ENCODE measurements around the gene MBOAT2. TPM values are rescaled to one million over a fixed set of nuclear protein-coding genes. Genes with fewer than 3 reads are reported as not detected.

The MBOAT2 gene
- total and polyA plus RNA-seq, 4 donors = 0.57 to 65.5 (median 3.2) TPM

GRCh38 chr2:8886876-8887275, 116.6 kb downstream of the MBOAT2 start:
- no peak overlapping the region for H3K4me3 ChIP-seq (ENCODE audit: low read depth in 1 of 3, low read length in 3 of 3)
- no peak for TF ChIP-seq MAX (IDR thresholded peaks at IDR 0.05)
- TF ChIP-seq, protein P1, sequence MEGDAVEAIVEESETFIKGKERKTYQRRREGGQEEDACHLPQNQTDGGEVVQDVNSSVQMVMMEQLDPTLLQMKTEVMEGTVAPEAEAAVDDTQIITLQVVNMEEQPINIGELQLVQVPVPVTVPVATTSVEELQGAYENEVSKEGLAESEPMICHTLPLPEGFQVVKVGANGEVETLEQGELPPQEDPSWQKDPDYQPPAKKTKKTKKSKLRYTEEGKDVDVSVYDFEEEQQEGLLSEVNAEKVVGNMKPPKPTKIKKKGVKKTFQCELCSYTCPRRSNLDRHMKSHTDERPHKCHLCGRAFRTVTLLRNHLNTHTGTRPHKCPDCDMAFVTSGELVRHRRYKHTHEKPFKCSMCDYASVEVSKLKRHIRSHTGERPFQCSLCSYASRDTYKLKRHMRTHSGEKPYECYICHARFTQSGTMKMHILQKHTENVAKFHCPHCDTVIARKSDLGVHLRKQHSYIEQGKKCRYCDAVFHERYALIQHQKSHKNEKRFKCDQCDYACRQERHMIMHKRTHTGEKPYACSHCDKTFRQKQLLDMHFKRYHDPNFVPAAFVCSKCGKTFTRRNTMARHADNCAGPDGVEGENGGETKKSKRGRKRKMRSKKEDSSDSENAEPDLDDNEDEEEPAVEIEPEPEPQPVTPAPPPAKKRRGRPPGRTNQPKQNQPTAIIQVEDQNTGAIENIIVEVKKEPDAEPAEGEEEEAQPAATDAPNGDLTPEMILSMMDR (IDR thresholded peaks at IDR 0.05; ENCODE audit: low read depth, low read length, missing input control) = no peak
- TF ChIP-seq RXRA (IDR thresholded peaks at IDR 0.05) = no peak
- no peak for TF ChIP-seq FOXA2 (IDR thresholded peaks at IDR 0.05)
- TF ChIP-seq EGR1 (IDR thresholded peaks at IDR 0.05; ENCODE audit: low read depth in 2 of 2) = no peak
- TF ChIP-seq, protein P2, sequence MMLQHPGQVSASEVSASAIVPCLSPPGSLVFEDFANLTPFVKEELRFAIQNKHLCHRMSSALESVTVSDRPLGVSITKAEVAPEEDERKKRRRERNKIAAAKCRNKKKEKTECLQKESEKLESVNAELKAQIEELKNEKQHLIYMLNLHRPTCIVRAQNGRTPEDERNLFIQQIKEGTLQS (IDR thresholded peaks at IDR 0.05) = no peak
- TF ChIP-seq SP1 (IDR thresholded peaks at IDR 0.05) = no peak
- TF ChIP-seq HNF4A (conservative IDR thresholded peaks at IDR 0.05) = no peak
- TF ChIP-seq, protein P3, sequence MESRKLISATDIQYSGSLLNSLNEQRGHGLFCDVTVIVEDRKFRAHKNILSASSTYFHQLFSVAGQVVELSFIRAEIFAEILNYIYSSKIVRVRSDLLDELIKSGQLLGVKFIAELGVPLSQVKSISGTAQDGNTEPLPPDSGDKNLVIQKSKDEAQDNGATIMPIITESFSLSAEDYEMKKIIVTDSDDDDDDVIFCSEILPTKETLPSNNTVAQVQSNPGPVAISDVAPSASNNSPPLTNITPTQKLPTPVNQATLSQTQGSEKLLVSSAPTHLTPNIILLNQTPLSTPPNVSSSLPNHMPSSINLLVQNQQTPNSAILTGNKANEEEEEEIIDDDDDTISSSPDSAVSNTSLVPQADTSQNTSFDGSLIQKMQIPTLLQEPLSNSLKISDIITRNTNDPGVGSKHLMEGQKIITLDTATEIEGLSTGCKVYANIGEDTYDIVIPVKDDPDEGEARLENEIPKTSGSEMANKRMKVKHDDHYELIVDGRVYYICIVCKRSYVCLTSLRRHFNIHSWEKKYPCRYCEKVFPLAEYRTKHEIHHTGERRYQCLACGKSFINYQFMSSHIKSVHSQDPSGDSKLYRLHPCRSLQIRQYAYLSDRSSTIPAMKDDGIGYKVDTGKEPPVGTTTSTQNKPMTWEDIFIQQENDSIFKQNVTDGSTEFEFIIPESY (IDR thresholded peaks at IDR 0.05) = no peak
- TF ChIP-seq HNF4G (IDR thresholded peaks at IDR 0.05) = no peak
- TF ChIP-seq GABPA (IDR thresholded peaks at IDR 0.05 in 1 of 2, conservative IDR thresholded peaks at IDR 0.05 in 1 of 2) = no peak
- TF ChIP-seq, protein P4, sequence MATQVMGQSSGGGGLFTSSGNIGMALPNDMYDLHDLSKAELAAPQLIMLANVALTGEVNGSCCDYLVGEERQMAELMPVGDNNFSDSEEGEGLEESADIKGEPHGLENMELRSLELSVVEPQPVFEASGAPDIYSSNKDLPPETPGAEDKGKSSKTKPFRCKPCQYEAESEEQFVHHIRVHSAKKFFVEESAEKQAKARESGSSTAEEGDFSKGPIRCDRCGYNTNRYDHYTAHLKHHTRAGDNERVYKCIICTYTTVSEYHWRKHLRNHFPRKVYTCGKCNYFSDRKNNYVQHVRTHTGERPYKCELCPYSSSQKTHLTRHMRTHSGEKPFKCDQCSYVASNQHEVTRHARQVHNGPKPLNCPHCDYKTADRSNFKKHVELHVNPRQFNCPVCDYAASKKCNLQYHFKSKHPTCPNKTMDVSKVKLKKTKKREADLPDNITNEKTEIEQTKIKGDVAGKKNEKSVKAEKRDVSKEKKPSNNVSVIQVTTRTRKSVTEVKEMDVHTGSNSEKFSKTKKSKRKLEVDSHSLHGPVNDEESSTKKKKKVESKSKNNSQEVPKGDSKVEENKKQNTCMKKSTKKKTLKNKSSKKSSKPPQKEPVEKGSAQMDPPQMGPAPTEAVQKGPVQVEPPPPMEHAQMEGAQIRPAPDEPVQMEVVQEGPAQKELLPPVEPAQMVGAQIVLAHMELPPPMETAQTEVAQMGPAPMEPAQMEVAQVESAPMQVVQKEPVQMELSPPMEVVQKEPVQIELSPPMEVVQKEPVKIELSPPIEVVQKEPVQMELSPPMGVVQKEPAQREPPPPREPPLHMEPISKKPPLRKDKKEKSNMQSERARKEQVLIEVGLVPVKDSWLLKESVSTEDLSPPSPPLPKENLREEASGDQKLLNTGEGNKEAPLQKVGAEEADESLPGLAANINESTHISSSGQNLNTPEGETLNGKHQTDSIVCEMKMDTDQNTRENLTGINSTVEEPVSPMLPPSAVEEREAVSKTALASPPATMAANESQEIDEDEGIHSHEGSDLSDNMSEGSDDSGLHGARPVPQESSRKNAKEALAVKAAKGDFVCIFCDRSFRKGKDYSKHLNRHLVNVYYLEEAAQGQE (IDR thresholded peaks at IDR 0.05) = no peak
- TF ChIP-seq FOXA1 (IDR thresholded peaks at IDR 0.05) = no peak
- TF ChIP-seq RAD21 (IDR thresholded peaks at IDR 0.05) = no peak
- TF ChIP-seq YY1 (IDR thresholded peaks at IDR 0.05) = no peak
- no peak for TF ChIP-seq TAF1 (conservative IDR thresholded peaks at IDR 0.05)
- TF ChIP-seq JUND (IDR thresholded peaks at IDR 0.05) = no peak
- WGBS = 85% methylated on average over 2 of the region's 2 CpGs
- no peak for DNase-seq (ENCODE audit: low spot score)
- no peak overlapping the region for H3K27ac ChIP-seq (ENCODE audit: low read depth in 1 of 2, low read length in 2 of 2)
- no peaks in the 10 kb centered on the region for H3K9me3 ChIP-seq (ENCODE audit: control insufficient read depth in 4 of 4, low read length in 3 of 4)
- no peaks in the 10 kb centered on the region for H3K4me1 ChIP-seq (ENCODE audit: control insufficient read depth in 4 of 4, insufficient read depth in 4 of 4, low read length in 3 of 4)
- H3K36me3 ChIP-seq (ENCODE audit: control insufficient read depth in 4 of 4, insufficient read depth in 3 of 4, low read depth in 1 of 4, low read length in 3 of 4) = no peaks in the 10 kb centered on the region
- no peak overlapping the region for H3K9ac ChIP-seq (ENCODE audit: low read depth in 1 of 2, low read length in 2 of 2)
- H3K27me3 ChIP-seq (ENCODE audit: control insufficient read depth in 4 of 4, insufficient read depth in 4 of 4, low read length in 3 of 4) = no peaks in the 10 kb centered on the region

- WGBS = 82% methylated on average over 1 of the region's 1 CpG
- Histone ChIP-seq H3K27ac (ENCODE audit: low read depth in 1 of 2, low read length in 2 of 2) (no peak overlapping the region), H3K36me3 (ENCODE audit: control insufficient read depth in 4 of 4, insufficient read depth in 3 of 4, low read depth in 1 of 4, low read length in 3 of 4) (no peaks in the 10 kb centered on the region), H3K4me3 (ENCODE audit: low read depth in 1 of 3, low read length in 3 of 3) (no peak overlapping the region), H3K4me1 (ENCODE audit: control insufficient read depth in 4 of 4, insufficient read depth in 4 of 4, low read length in 3 of 4) (no peaks in the 10 kb centered on the region), H3K27me3 (ENCODE audit: control insufficient read depth in 4 of 4, insufficient read depth in 4 of 4, low read length in 3 of 4) (peaks cover 0 to 3% (median 0%) of the 10 kb centered on the region in 4 donors), H3K9ac (ENCODE audit: low read depth in 1 of 2, low read length in 2 of 2) (no peak overlapping the region), H3K9me3 (ENCODE audit: control insufficient read depth in 4 of 4, low read length in 3 of 4) (no peaks in the 10 kb centered on the region)
- DNase-seq (ENCODE audit: low spot score) = no peak
- TF ChIP-seq YY1 (IDR thresholded peaks at IDR 0.05) = no peak
- TF ChIP-seq MAX (IDR thresholded peaks at IDR 0.05) = no peak
- TF ChIP-seq SP1 (IDR thresholded peaks at IDR 0.05) = no peak
- TF ChIP-seq FOXA1 (IDR thresholded peaks at IDR 0.05) = no peak
- no peak for TF ChIP-seq TAF1 (conservative IDR thresholded peaks at IDR 0.05)
- TF ChIP-seq, protein P1 (IDR thresholded peaks at IDR 0.05; ENCODE audit: low read depth, low read length, missing input control) = no peak
- no peak for TF ChIP-seq HNF4G (IDR thresholded peaks at IDR 0.05)
- TF ChIP-seq FOXA2 (IDR thresholded peaks at IDR 0.05) = no peak
- no peak for TF ChIP-seq HNF4A (conservative IDR thresholded peaks at IDR 0.05)
- no peak for TF ChIP-seq GABPA (IDR thresholded peaks at IDR 0.05 in 1 of 2, conservative IDR thresholded peaks at IDR 0.05 in 1 of 2)
- TF ChIP-seq RAD21 (IDR thresholded peaks at IDR 0.05) = no peak
- no peak for TF ChIP-seq JUND (IDR thresholded peaks at IDR 0.05)
- no peak for TF ChIP-seq NR2F2 (IDR thresholded peaks at IDR 0.05)
Observed at GRCh38 chr2:8886202-8886518, 117.3 kb downstream of the MBOAT2 start.
